HTR-8/SVneo (cell line): ENCODE measurements around the gene NHEJ1.
A peak's percentile ranks its signal among the peaks of the same experiment; 100 is the strongest.

Experiments
- DNase-seq: peaks from one replicate; pipeline ENCODE4 v3.0.0; 2011; ENCODE audit warnings: low spot score, mixed read lengths; ENCODE audit not compliant: insufficient read length
- FAIRE-seq: peaks from 2 replicates; lab custom pipeline; 2011; peaks lifted over from hg19 to GRCh38; lab: Jason Lieb, UNC

The NHEJ1 gene

GRCh38 chr2:219127037-219127635 is 33.5 kb downstream of the NHEJ1 start:
- no peak for DNase-seq
- FAIRE-seq, result no peak

GRCh38 chr2:219126555-219126954 is 34.1 kb downstream of the NHEJ1 start:
- DNase-seq (no peak), FAIRE-seq (no peak)

DNA sequence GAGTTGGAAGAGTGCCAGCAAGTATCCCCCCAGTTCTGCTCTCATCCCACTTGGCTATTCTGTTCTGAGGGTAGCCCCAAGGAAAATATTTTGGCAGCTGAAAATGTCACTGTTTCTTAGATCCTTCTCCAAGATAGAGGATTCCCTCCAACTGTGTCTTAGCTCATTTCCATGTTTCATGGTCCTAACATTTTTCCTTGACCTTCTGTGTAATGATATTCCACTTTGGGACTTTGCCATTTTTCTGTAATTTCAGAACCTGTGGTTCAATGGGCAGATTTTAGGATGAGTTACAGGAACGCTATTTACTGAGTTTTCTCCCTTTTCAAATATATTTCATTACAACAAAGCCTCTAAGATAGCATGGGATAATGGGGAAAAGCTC is 34.7 kb downstream of the NHEJ1 start:
- FAIRE-seq (no peak), DNase-seq (no peak)

DNA sequence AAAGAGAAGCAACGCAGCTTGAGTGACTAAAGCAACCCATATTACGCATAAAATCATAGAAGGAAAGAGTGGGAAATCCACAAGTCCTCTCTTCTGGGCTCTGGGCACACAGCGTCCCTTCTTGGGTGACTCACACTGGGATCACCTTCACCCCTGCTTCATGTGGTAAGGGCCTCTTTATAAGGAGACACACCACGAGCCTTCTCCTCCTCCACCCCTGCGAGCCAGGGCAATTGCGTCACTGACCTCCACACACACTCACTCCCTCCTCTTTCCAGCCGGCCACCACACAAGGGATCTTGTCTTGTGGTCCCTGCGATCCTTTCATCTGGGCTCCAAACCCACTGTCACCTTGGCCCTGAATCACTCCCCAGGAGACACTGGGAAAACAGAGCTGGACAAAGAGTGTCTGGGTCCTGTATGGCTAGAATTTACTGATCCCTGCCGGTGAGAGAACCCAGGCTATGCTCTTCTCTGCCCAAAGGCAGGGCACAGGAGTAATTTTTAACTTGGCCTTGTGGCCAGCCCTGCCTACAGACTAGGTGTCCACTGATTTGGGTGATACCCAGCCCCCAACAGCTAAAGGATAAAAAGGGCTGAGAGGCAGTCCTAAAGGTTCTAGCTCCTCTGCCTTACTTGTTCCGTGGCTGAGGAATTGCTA is 35.3 kb downstream of the NHEJ1 start:
- DNase-seq, result peak; percentile 50
- peak; percentile 51 for FAIRE-seq

DNA sequence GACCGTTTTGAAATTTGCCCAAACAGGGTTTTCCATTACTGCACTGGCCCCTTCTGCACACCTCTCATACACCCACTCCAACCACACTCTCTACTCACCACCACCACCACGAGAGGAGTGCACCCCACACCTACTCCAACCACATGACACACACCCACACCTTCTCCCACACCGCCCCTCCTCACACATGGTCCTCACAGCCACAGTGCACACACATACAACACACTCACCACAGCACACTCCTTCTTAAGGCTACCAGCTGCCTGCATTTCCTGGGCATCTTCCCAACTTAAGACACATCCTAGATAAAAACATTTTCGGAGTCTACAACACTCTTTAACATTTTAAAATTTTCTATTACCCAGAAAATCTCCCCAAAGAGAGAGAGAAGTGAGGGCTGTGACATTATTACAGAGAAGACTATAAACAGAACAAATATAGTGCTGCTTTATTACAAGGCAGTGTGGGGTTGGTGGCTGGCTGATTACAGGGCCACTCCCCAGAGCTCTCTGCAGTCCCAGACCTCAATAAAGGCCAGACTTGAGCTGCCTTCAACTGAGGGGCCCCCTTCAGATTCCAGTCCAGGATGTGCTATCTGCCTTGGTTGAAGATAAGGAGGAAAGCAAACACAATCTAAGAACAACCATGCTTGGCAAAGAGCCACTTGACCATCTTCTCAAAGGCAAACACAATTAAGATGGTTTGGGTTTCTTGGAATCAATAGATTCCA is 36.1 kb downstream of the NHEJ1 start:
- no peak for DNase-seq

GRCh38 chr2:219123356-219124135 is 37.1 kb downstream of the NHEJ1 start:
- no peak for DNase-seq
- no peak for FAIRE-seq

More for the DNA sequence above, 36.1 kb downstream of the NHEJ1 start:
- no peak for FAIRE-seq

DNA sequence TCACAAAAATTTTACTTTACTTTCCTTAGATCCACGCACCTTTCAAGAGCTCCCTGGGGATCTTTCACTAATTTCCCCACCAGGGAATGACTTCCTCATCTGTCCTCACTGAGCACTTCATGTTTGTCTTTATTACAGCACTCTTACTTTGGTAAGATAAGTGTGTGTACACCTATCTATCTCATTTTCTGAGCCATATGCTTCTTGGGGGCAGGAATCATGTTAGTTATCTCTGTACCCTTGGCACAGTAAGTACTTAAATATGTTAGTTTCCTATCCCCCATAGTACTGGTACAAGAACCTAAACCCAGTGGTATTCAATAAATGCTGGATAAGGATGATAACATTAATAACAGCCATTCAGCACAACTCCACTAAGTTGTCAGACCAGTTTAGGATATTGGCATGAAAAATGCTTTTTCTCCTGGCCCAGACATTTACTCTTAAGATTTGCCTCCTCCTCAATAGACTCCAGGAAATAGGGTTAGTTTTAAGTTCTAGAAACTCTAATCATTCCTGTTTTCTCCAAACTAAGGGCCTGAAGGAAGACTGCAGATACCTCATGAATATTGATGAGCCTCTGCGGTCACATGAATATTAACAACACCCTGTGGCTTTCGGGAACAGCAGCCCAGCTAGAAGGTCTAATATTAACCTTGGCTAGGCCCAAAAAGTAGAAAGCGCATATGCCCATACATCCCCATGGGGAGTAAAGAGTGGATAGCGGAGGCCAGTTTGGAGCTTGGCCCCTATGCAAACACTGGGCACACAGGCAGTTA is 38.2 kb downstream of the NHEJ1 start:
- FAIRE-seq, result no peak
- no peak for DNase-seq

- no peak for DNase-seq
- no peak for FAIRE-seq
Observed at GRCh38 chr2:219120082-219120481, 40.5 kb downstream of the NHEJ1 start.

GRCh38 chr2:219119422-219120043 is 41.1 kb downstream of the NHEJ1 start:
- FAIRE-seq, result no peak
- peak; percentile 48 for DNase-seq

- FAIRE-seq (no peak), DNase-seq (no peak)
Observed at GRCh38 chr2:219118504-219118903, 42.1 kb downstream of the NHEJ1 start.

DNA sequence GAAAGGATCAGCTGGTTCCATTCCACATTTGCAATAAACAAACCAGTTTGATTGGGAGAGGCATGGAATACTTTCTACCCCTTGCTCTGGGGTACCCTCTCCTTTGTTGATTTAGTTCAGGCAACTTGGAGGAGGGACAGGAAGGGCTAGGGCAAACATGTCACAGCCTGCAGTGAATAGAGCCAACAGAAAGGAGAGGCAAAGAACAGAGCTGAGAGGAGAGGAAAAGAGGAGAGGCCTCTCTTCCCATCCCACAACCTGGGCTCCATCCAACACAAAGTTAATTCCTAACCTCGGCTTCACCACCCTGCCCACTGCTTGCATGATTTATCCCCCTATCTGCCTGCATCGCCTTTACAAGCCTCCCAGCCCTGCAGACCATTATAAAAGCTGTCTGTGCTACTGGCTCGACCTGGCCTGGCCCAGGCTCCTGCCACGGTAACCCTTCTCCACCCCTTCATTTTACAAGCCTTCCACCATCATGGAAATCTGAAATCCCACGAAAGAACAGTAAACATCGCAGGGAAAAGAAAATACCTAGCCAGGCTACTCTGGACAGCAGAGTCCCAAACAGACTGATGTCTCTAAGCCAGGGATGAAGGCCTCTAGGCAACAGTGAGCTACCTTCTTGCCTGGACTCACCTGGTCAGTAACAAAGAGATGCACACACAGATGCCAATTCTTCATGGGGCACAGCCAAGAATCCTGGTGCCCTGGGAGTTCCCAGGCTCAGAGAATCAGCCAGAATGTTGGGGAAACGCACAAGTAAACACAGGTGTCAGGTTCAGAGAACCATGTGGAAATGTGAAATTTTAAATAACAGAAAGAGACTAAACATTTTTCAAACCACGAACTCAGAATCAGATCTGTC is 43.6 kb downstream of the NHEJ1 start:
- no peak for FAIRE-seq

DNA sequence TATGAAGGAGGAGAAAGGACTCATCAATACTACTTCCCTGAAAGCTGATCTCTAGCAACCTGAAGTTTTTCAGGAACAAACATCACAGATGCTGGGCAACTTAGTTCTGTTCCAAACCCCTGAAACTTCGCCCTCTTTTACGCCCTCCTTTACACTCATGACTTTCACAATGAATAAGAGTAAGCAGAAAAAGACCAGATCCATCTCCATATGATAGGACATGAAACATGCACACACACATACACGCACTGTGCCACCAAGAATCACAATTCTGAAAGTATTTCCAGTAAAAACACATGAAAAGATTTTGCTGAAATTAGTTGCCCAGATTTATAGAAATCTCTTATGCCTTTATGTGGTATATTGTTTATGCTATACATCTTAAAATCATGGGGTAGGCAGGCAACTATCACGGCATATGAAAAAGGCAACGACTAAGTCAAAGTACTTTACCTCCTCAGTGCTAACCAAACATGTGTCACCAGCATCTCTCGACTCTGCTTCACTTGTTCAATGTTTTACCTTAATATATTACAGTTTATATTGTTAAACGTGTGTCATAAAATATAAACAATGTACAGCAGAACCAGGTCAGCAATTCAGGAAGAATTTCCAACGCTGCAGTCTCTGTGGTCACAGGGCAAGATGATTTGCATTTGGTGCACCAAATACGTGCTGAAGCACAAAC is 47.8 kb downstream of the NHEJ1 start:
- no peak for FAIRE-seq
- no peak for DNase-seq

More for the DNA sequence above, 43.6 kb downstream of the NHEJ1 start:
- DNase-seq, result no peak

DNA sequence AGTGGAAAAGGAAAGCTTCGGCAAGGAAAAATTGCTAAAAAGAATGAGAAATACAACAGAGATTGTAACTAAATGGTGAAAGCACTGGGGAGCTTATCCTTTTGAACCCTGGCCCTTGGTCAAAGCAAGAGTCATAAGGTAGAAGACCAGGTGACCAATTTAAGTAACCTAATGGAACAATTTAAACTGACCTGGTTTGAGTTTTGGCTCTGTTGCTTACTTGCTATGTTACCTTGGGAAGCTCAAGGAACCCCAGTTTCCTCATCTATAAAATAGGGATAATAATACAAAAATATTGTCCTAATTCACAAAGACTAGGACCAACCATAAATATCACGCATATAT is 48.6 kb downstream of the NHEJ1 start:
- no peak for DNase-seq
- FAIRE-seq, result no peak

DNA sequence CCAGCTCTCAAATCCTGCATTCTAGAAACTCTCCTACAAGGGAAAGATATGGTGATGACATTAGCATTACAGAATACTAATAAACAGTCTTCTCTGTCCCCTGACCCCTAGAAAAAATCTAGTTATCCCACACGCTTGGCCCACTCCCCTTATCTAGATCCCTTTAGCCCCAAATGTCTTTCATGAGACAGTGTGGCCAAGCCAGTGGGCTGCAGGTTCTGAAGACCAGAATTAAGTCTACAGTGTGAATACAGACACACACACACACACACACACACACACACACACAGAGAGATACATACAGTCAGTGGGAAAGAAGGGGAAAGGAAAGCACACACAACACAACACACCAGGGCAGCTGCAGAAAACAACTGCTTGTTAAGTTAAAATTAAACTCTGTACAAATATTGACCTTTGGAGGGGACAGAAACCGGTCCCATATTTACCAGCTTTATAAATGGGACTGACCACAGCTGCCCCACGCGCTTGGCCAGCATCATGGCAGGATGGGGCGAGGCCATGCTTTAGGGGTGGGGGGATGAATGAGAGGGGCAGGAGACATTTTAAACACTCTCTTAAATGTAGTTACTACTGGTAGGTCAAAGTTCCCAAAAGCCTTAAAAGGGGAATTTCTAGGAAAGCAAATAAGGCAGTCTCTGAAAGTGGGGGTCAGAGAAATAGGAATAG is 49.1 kb downstream of the NHEJ1 start:
- DNase-seq (no peak), FAIRE-seq (no peak)

- no peak for DNase-seq
Observed at GRCh38 chr2:219109471-219109870, 51.1 kb downstream of the NHEJ1 start.

GRCh38 chr2:219107758-219108157 is 52.9 kb downstream of the NHEJ1 start:
- no peak for FAIRE-seq

More at GRCh38 chr2:219109471-219109870, 51.1 kb downstream of the NHEJ1 start:
- FAIRE-seq, result no peak

GRCh38 chr2:219106251-219106650 is 54.4 kb downstream of the NHEJ1 start:
- no peak for FAIRE-seq
- DNase-seq, result no peak

More at GRCh38 chr2:219107758-219108157, 52.9 kb downstream of the NHEJ1 start:
- no peak for DNase-seq
